Stimulated activated CD8-positive, alpha-beta memory T cell treated with anti-CD3 and anti-CD28 coated beads, Interleukin-4, amount 100 ng/mL, for 4 hours (primary cell): Measurements from ENCODE around the gene DDX31.

Experiments used
- DNase-seq, 2 donors: peaks; one replicate each; pipeline ENCODE4 v3.0.0-alpha.2; 2020; ENCODE audit warnings: low read depth in 2 of 2, low spot score in 1 of 2

Gene DDX31

GRCh38 chr9:132674485-132674884, 4.7 kb upstream of the DDX31 start:
- DNase-seq, result no peak

GRCh38 chr9:132673355-132673754, 3.6 kb upstream of the DDX31 start:
- no peak for DNase-seq

GRCh38 chr9:132672413-132672690, 2.6 kb upstream of the DDX31 start:
- DNase-seq, result no peak

- no peak for DNase-seq
Observed at GRCh38 chr9:132671620-132672412, 2.0 kb upstream of the DDX31 start.

- peak in 1 of 2 donors; percentile 36 for DNase-seq
Observed at GRCh38 chr9:132670457-132671391, 941 bp upstream of the DDX31 start, which contains the start of gene GTF3C4. Gene GTF3C4, plus strand, starts transcription at chr9:132670464. Its CDS starts 135 bp downstream, at chr9:132670599.

- DNase-seq, result no peak
Observed at GRCh38 chr9:132669319-132669697, 475 bp downstream of the DDX31 start.

- no peak for DNase-seq
Observed at GRCh38 chr9:132663851-132664250, 5.9 kb downstream of the DDX31 start.

GRCh38 chr9:132663117-132663516, 6.7 kb downstream of the DDX31 start:
- DNase-seq, result no peak

GRCh38 chr9:132662152-132662945, 7.4 kb downstream of the DDX31 start:
- no peak for DNase-seq

GRCh38 chr9:132656299-132656698, 13.5 kb downstream of the DDX31 start:
- DNase-seq, result no peak

GRCh38 chr9:132651259-132651658, 18.5 kb downstream of the DDX31 start:
- DNase-seq, result no peak

GRCh38 chr9:132648685-132649084, 21.1 kb downstream of the DDX31 start:
- DNase-seq, result no peak

- no peak for DNase-seq
Observed at GRCh38 chr9:132648283-132648682, 21.5 kb downstream of the DDX31 start.

GRCh38 chr9:132647806-132648205, 22.0 kb downstream of the DDX31 start:
- DNase-seq, result no peak

- no peak for DNase-seq
Observed at GRCh38 chr9:132647355-132647754, 22.4 kb downstream of the DDX31 start.

GRCh38 chr9:132646726-132647125, 23.1 kb downstream of the DDX31 start:
- DNase-seq, result no peak

- DNase-seq, result no peak
Observed at GRCh38 chr9:132645711-132646110, 24.1 kb downstream of the DDX31 start.

GRCh38 chr9:132645306-132645705, 24.5 kb downstream of the DDX31 start:
- DNase-seq, result no peak

- DNase-seq, result no peak
Observed at GRCh38 chr9:132644251-132644650, 25.5 kb downstream of the DDX31 start.

GRCh38 chr9:132641216-132641615, 28.6 kb downstream of the DDX31 start:
- no peak for DNase-seq

- no peak for DNase-seq
Observed at GRCh38 chr9:132639322-132639721, 30.5 kb downstream of the DDX31 start.
